Loucy (cell line): ENCODE results near the gene OR10H3.
"Not testable (repeated sequence)": the region's sequence is repeated elsewhere in the genome, so short reads cannot be mapped to it uniquely, and the experiment has no call there.

Experiments used
- H2AFZ ChIP-seq: fragments of 200-600 bp; sonication (generic); 2 replicates; pipeline ENCODE4 v1.6.0; 2016; ENCODE audit warnings: antibody characterized with exemption, mild to moderate bottlenecking, low read length, moderate library complexity
- H3F3A ChIP-seq: fragments of 200-600 bp; 2 replicates; pipeline ENCODE4 v1.6.0; 2016; ENCODE audit warnings: antibody characterized with exemption, low read depth, mild to moderate bottlenecking
- H3K27me3 ChIP-seq: fragments of 200-600 bp; sonication (generic); 2 replicates; pipeline ENCODE4 v1.6.1; 2014; ENCODE audit warnings: low read length, mild to moderate bottlenecking; ENCODE audit not compliant: insufficient read depth, poor library complexity, severe bottlenecking
- H3K36me3 ChIP-seq: fragments of 200-600 bp; sonication (generic); 2 replicates; pipeline ENCODE4 v1.6.1; 2016; ENCODE audit warnings: low read length; ENCODE audit not compliant: insufficient read depth
- H3K4me1 ChIP-seq: fragments of 200-600 bp; sonication (generic); 2 replicates; pipeline ENCODE4 v1.5.1; 2014; ENCODE audit warnings: low read length, mild to moderate bottlenecking; ENCODE audit not compliant: insufficient read depth, poor library complexity, severe bottlenecking
- H3K4me2 ChIP-seq: fragments of 200-600 bp; sonication (generic); 2 replicates; pipeline ENCODE4 v1.6.0; 2014; ENCODE audit warnings: antibody characterized with exemption, low read length, low read depth, mild to moderate bottlenecking; ENCODE audit not compliant: poor library complexity, severe bottlenecking
- H3K4me3 ChIP-seq: fragments of 200-600 bp; sonication (generic); 2 replicates; pipeline ENCODE4 v1.5.1; 2014; ENCODE audit warnings: low read length, mild to moderate bottlenecking, mixed read lengths; ENCODE audit not compliant: poor library complexity, severe bottlenecking
- H3K79me2 ChIP-seq: fragments of 200-600 bp; sonication (generic); 2 replicates; pipeline ENCODE4 v1.6.1; 2014; ENCODE audit warnings: low read length; ENCODE audit not compliant: insufficient read depth
- H3K9ac ChIP-seq: fragments of 200-600 bp; sonication (generic); 2 replicates; pipeline ENCODE4 v1.6.0; 2014; ENCODE audit warnings: mild to moderate bottlenecking, low read depth, low read length, moderate library complexity; ENCODE audit not compliant: poor library complexity, severe bottlenecking
- H3K9me2 ChIP-seq: fragments of 200-600 bp; sonication (generic); replicated peaks from 2 replicates; pipeline ENCODE4 v1.6.1; 2016; ENCODE audit warnings: low read depth, low read length, mixed read lengths
- H3K9me3 ChIP-seq: fragments of 200-600 bp; sonication (generic); 2 replicates; pipeline ENCODE4 v1.6.1; 2014; ENCODE audit warnings: mild to moderate bottlenecking, antibody characterized with exemption, low read length, low read depth; ENCODE audit not compliant: insufficient read depth
- H4K20me1 ChIP-seq: fragments of 200-600 bp; sonication (generic); 2 replicates; pipeline ENCODE4 v1.6.0; 2014; ENCODE audit warnings: antibody characterized with exemption, low read length, mild to moderate bottlenecking; ENCODE audit not compliant: insufficient read depth, poor library complexity, severe bottlenecking
- CTCF ChIP-seq: fragments of 200-600 bp; sonication (generic); conservative IDR thresholded peaks from 2 replicates; pipeline ENCODE4 v1.5.1; 2014; ENCODE audit warnings: mild to moderate bottlenecking, antibody characterized with exemption, low read length
- EZH2phosphoT487 ChIP-seq: fragments of 200-600 bp; IDR thresholded peaks from 2 replicates; pipeline ENCODE4 v1.6.1; 2018; ENCODE audit warnings: antibody characterized with exemption, mild to moderate bottlenecking, moderate library complexity, borderline replicate concordance

OR10H3 gene

DNA sequence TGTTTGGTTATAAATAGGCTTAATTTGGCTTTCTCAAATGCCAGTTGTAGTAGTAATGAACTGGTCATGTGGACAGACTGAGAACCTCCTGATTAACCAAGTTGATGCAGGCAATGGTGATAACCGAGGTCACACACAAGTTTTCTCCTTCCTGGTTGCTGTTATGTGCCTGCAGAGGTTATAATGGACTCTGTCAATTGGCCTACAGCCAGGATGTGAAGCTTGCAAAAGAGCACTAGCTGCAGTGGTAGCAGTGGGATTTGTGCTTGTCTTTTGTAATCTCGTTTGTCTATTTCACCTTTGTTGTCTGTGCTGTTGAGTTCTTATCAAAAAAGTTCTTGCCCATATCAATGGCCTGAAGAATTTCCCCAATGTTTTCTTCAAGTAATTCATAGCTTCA lies 20.6 kb downstream of the OR10H3 start:
- H3K79me2 ChIP-seq = no peaks in the 10 kb centered on the region
- no peaks in the 10 kb centered on the region for H3K9me3 ChIP-seq
- no peaks in the 10 kb centered on the region for H3K36me3 ChIP-seq

DNA sequence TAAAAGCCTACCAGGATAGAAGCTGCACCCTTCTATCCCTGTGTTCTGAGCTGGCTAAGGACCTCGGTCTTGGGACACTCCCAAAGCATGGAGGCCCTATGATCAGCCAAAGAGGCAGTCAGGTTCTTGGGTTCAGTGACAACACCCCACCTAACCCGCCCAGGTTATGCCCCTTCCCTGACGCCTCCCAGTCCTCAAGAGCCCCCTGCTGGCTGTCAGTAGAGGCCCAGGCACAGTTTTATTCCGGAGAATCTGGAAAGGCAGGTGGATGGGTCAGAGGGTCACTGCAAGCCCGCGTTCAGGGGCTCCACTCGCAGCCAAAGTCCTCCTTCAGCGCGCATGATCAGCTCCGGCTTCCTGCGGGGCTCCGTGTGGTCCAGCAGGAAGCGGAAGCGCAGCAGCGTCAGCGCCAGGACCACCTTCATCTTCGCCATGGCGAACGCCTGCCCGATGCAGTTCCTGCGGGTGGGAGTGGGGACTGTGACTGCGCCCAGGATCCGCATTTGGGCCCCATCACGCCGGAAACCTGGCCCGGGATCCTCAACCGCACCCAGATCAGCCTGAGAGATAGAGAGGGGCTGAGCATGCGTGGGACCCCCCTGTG lies 22.3 kb downstream of the OR10H3 start:
- no peaks in the 10 kb centered on the region for H3K79me2 ChIP-seq
- no peak overlapping the region for H2AFZ ChIP-seq
- H3F3A ChIP-seq = no peaks in the 10 kb centered on the region
- no peaks in the 10 kb centered on the region for H4K20me1 ChIP-seq
- 0 out of 2 replicates have a peak, but pooled peaks cover 9% of the 10 kb centered on the region for H3K9me2 ChIP-seq
- H3K27me3 ChIP-seq = no peaks in the 10 kb centered on the region
- H3K4me1 ChIP-seq = no peaks in the 10 kb centered on the region
- H3K4me3 ChIP-seq = no peak overlapping the region
- no peaks in the 10 kb centered on the region for H3K36me3 ChIP-seq
- no peak overlapping the region for H3K9ac ChIP-seq
- no peak overlapping the region for H3K4me2 ChIP-seq
- no peaks in the 10 kb centered on the region for H3K9me3 ChIP-seq
- TF ChIP-seq CTCF (peak; percentile 49), EZH2phosphoT487 (no peak)

More for the DNA sequence above, 20.6 kb downstream of the OR10H3 start:
- Histone ChIP-seq H3K4me2 (no peak overlapping the region), H3K9me2 (no peaks in the 10 kb centered on the region), H4K20me1 (no peaks in the 10 kb centered on the region), H3K9ac (no peak overlapping the region), H2AFZ (no peak overlapping the region), H3F3A (no peaks in the 10 kb centered on the region), H3K27me3 (no peaks in the 10 kb centered on the region), H3K4me3 (no peak overlapping the region), H3K4me1 (no peaks in the 10 kb centered on the region)
- TF ChIP-seq EZH2phosphoT487 (no peak), CTCF (no peak)

- no peak overlapping the region for H3K9ac ChIP-seq
- no peaks in the 10 kb centered on the region for H3K9me2 ChIP-seq
- H3F3A ChIP-seq = no peaks in the 10 kb centered on the region
- no peak overlapping the region for H3K4me3 ChIP-seq
- no peak overlapping the region for H2AFZ ChIP-seq
- H3K79me2 ChIP-seq = no peaks in the 10 kb centered on the region
- H3K9me3 ChIP-seq = no peaks in the 10 kb centered on the region
- no peak overlapping the region for H3K4me2 ChIP-seq
- TF ChIP-seq CTCF (no peak), EZH2phosphoT487 (no peak)
- H3K36me3 ChIP-seq = no peaks in the 10 kb centered on the region
- no peaks in the 10 kb centered on the region for H4K20me1 ChIP-seq
- H3K27me3 ChIP-seq = no peaks in the 10 kb centered on the region
- H3K4me1 ChIP-seq = no peaks in the 10 kb centered on the region
Observed at GRCh38 chr19:15769586-15769985, 31.8 kb downstream of the OR10H3 start.

DNA sequence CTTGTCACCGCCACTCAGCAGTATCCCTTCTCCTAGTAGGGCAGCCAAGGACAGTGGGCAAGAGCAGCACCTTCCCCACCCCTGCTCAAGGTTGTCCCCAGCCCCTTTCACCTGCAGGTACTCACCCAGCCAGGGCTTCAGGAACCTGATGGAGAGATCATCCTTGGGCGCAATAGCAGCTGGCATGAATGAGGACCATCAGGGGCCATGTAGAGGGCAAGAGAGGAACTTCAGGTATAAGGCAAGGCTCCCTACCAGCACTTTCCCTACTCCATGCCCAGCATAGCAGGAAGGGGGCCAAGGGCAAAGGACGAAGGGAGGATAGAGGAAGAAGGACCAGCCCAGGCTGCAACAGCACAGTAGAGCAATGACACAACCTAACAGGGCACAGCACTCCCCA lies 36.4 kb downstream of the OR10H3 start:
- not testable (repeated sequence) for H3K4me1 ChIP-seq, H3K4me3 ChIP-seq, H3K4me2 ChIP-seq, H2AFZ ChIP-seq, H4K20me1 ChIP-seq, H3K79me2 ChIP-seq, H3K36me3 ChIP-seq, H3K9ac ChIP-seq, H3K9me2 ChIP-seq, H3K9me3 ChIP-seq, H3K27me3 ChIP-seq, H3F3A ChIP-seq
